ENCODE results near the gene TMEM132C.

The TMEM132C gene

GRCh38 chr12:128687851-128688250 lies 420.9 kb downstream of the TMEM132C start:
- no peak for ATAC-seq (replicated peaks; ENCODE audit: extremely low read depth, poor library complexity, severe bottlenecking)
- H3K4me1 Mint-ChIP-seq, result peaks cover 5% of the 10 kb centered on the region
- no peaks in the 10 kb centered on the region for H3K27me3 Mint-ChIP-seq
- H3K36me3 Mint-ChIP-seq (ENCODE audit: insufficient read depth), result no peaks in the 10 kb centered on the region
- no peaks in the 10 kb centered on the region for H3K9me3 Mint-ChIP-seq
- no peak overlapping the region for H3K27ac Mint-ChIP-seq (ENCODE audit: low read depth)
- H3K4me3 Mint-ChIP-seq, result no peak overlapping the region
- no peak for DNase-seq (ENCODE audit: low spot score in 2 of 2)

- no peaks in the 10 kb centered on the region for H3K9me3 Mint-ChIP-seq
- H3K36me3 Mint-ChIP-seq (ENCODE audit: insufficient read depth), result no peaks in the 10 kb centered on the region
- ATAC-seq (replicated peaks; ENCODE audit: extremely low read depth, poor library complexity, severe bottlenecking), result no peak
- no peak for DNase-seq (ENCODE audit: low spot score in 2 of 2)
- H3K4me1 Mint-ChIP-seq, result peaks cover 5% of the 10 kb centered on the region
- H3K27ac Mint-ChIP-seq (ENCODE audit: low read depth), result no peak overlapping the region
- no peak overlapping the region for H3K4me3 Mint-ChIP-seq
- H3K27me3 Mint-ChIP-seq, result no peaks in the 10 kb centered on the region
Measured at GRCh38 chr12:128690641-128691040, 423.7 kb downstream of the TMEM132C start.

GRCh38 chr12:128693115-128693514 lies 426.1 kb downstream of the TMEM132C start:
- H3K4me3 Mint-ChIP-seq, result no peak overlapping the region
- ATAC-seq (replicated peaks; ENCODE audit: extremely low read depth, poor library complexity, severe bottlenecking) (peak; percentile 82), DNase-seq (ENCODE audit: low spot score in 2 of 2) (no peak)
- no peaks in the 10 kb centered on the region for H3K36me3 Mint-ChIP-seq (ENCODE audit: insufficient read depth)
- no peak overlapping the region for H3K27ac Mint-ChIP-seq (ENCODE audit: low read depth)
- no peaks in the 10 kb centered on the region for H3K27me3 Mint-ChIP-seq
- H3K4me1 Mint-ChIP-seq, result peaks cover 5% of the 10 kb centered on the region
- peaks cover 6% of the 10 kb centered on the region for H3K9me3 Mint-ChIP-seq

GRCh38 chr12:128693771-128694170 lies 426.8 kb downstream of the TMEM132C start:
- H3K27ac Mint-ChIP-seq (ENCODE audit: low read depth), result no peak overlapping the region
- peaks cover 6% of the 10 kb centered on the region for H3K9me3 Mint-ChIP-seq
- no peak for DNase-seq (ENCODE audit: low spot score in 2 of 2)
- no peak for ATAC-seq (replicated peaks; ENCODE audit: extremely low read depth, poor library complexity, severe bottlenecking)
- H3K4me3 Mint-ChIP-seq, result no peak overlapping the region
- H3K36me3 Mint-ChIP-seq (ENCODE audit: insufficient read depth), result no peaks in the 10 kb centered on the region
- H3K4me1 Mint-ChIP-seq, result peaks cover 5% of the 10 kb centered on the region
- no peaks in the 10 kb centered on the region for H3K27me3 Mint-ChIP-seq

- Mint-ChIP-seq H3K27ac (ENCODE audit: low read depth) (no peak overlapping the region), H3K27me3 (no peaks in the 10 kb centered on the region), H3K4me1 (peaks cover 5% of the 10 kb centered on the region), H3K4me3 (no peak overlapping the region), H3K9me3 (peaks cover 6% of the 10 kb centered on the region), H3K36me3 (ENCODE audit: insufficient read depth) (no peaks in the 10 kb centered on the region)
- DNase-seq (ENCODE audit: low spot score in 2 of 2), result no peak
- ATAC-seq (replicated peaks; ENCODE audit: extremely low read depth, poor library complexity, severe bottlenecking), result no peak
Measured at GRCh38 chr12:128694445-128694844, 427.5 kb downstream of the TMEM132C start.

- H3K27me3 Mint-ChIP-seq, result no peaks in the 10 kb centered on the region
- no peak overlapping the region for H3K27ac Mint-ChIP-seq (ENCODE audit: low read depth)
- H3K9me3 Mint-ChIP-seq, result peaks cover 6% of the 10 kb centered on the region
- ATAC-seq (replicated peaks; ENCODE audit: extremely low read depth, poor library complexity, severe bottlenecking) (no peak), DNase-seq (ENCODE audit: low spot score in 2 of 2) (no peak)
- H3K4me3 Mint-ChIP-seq, result no peak overlapping the region
- peaks cover 8% of the 10 kb centered on the region for H3K4me1 Mint-ChIP-seq
- H3K36me3 Mint-ChIP-seq (ENCODE audit: insufficient read depth), result no peaks in the 10 kb centered on the region
Measured at GRCh38 chr12:128695697-128696096, 428.7 kb downstream of the TMEM132C start.

GRCh38 chr12:128698301-128698972 lies 431.5 kb downstream of the TMEM132C start:
- no peak for DNase-seq (ENCODE audit: low spot score in 2 of 2)
- H3K27ac Mint-ChIP-seq (ENCODE audit: low read depth), result no peak overlapping the region
- H3K9me3 Mint-ChIP-seq, result peaks cover 6% of the 10 kb centered on the region
- no peaks in the 10 kb centered on the region for H3K27me3 Mint-ChIP-seq
- no peak overlapping the region for H3K4me3 Mint-ChIP-seq
- H3K36me3 Mint-ChIP-seq (ENCODE audit: insufficient read depth), result no peaks in the 10 kb centered on the region
- no peak for ATAC-seq (replicated peaks; ENCODE audit: extremely low read depth, poor library complexity, severe bottlenecking)
- peaks cover 23% of the 10 kb centered on the region for H3K4me1 Mint-ChIP-seq

- H3K27ac Mint-ChIP-seq (ENCODE audit: low read depth), result no peak overlapping the region
- no peak overlapping the region for H3K4me3 Mint-ChIP-seq
- H3K36me3 Mint-ChIP-seq (ENCODE audit: insufficient read depth), result no peaks in the 10 kb centered on the region
- peaks cover 23% of the 10 kb centered on the region for H3K4me1 Mint-ChIP-seq
- H3K27me3 Mint-ChIP-seq, result no peaks in the 10 kb centered on the region
- DNase-seq (ENCODE audit: low spot score in 2 of 2) (no peak), ATAC-seq (replicated peaks; ENCODE audit: extremely low read depth, poor library complexity, severe bottlenecking) (no peak)
- H3K9me3 Mint-ChIP-seq, result peaks cover 6% of the 10 kb centered on the region
Measured at GRCh38 chr12:128699106-128699505, 432.1 kb downstream of the TMEM132C start.

GRCh38 chr12:128702371-128702770 lies 435.4 kb downstream of the TMEM132C start:
- peaks cover 23% of the 10 kb centered on the region for H3K4me1 Mint-ChIP-seq
- H3K27me3 Mint-ChIP-seq, result no peaks in the 10 kb centered on the region
- no peak for DNase-seq (ENCODE audit: low spot score in 2 of 2)

GRCh38 chr12:128705140-128705539 lies 438.2 kb downstream of the TMEM132C start:
- H3K27ac Mint-ChIP-seq (ENCODE audit: low read depth), result no peak overlapping the region
- H3K27me3 Mint-ChIP-seq, result no peaks in the 10 kb centered on the region
- H3K4me3 Mint-ChIP-seq, result no peak overlapping the region
- ATAC-seq (replicated peaks; ENCODE audit: extremely low read depth, poor library complexity, severe bottlenecking) (no peak), DNase-seq (ENCODE audit: low spot score in 2 of 2) (no peak)
- no peaks in the 10 kb centered on the region for H3K9me3 Mint-ChIP-seq
- peaks cover 17% of the 10 kb centered on the region for H3K4me1 Mint-ChIP-seq
- peaks cover 1% of the 10 kb centered on the region for H3K36me3 Mint-ChIP-seq (ENCODE audit: insufficient read depth)

More at GRCh38 chr12:128702371-128702770, 435.4 kb downstream of the TMEM132C start:
- Mint-ChIP-seq H3K36me3 (ENCODE audit: insufficient read depth) (peaks cover 1% of the 10 kb centered on the region), H3K4me3 (no peak overlapping the region), H3K9me3 (peaks cover 6% of the 10 kb centered on the region), H3K27ac (ENCODE audit: low read depth) (no peak overlapping the region)
- ATAC-seq (replicated peaks; ENCODE audit: extremely low read depth, poor library complexity, severe bottlenecking), result no peak

GRCh38 chr12:128707488-128707887 lies 440.5 kb downstream of the TMEM132C start:
- ATAC-seq (replicated peaks; ENCODE audit: extremely low read depth, poor library complexity, severe bottlenecking), result no peak
- H3K9me3 Mint-ChIP-seq, result no peaks in the 10 kb centered on the region
- peaks cover 3% of the 10 kb centered on the region for H3K4me1 Mint-ChIP-seq
- no peak for DNase-seq (ENCODE audit: low spot score in 2 of 2)
- no peak overlapping the region for H3K27ac Mint-ChIP-seq (ENCODE audit: low read depth)
- no peaks in the 10 kb centered on the region for H3K27me3 Mint-ChIP-seq
- no peak overlapping the region for H3K4me3 Mint-ChIP-seq
- H3K36me3 Mint-ChIP-seq (ENCODE audit: insufficient read depth), result peaks cover 1% of the 10 kb centered on the region

GRCh38 chr12:128708789-128709188 lies 441.8 kb downstream of the TMEM132C start:
- ATAC-seq (replicated peaks; ENCODE audit: extremely low read depth, poor library complexity, severe bottlenecking) (no peak), DNase-seq (ENCODE audit: low spot score in 2 of 2) (no peak)
- Mint-ChIP-seq H3K4me3 (no peak overlapping the region), H3K27me3 (no peaks in the 10 kb centered on the region), H3K36me3 (ENCODE audit: insufficient read depth) (peaks cover 1% of the 10 kb centered on the region), H3K4me1 (peaks cover 5% of the 10 kb centered on the region), H3K9me3 (no peaks in the 10 kb centered on the region), H3K27ac (ENCODE audit: low read depth) (no peak overlapping the region)

- Mint-ChIP-seq H3K9me3 (no peaks in the 10 kb centered on the region), H3K4me1 (peaks cover 8% of the 10 kb centered on the region), H3K36me3 (ENCODE audit: insufficient read depth) (peaks cover 1% of the 10 kb centered on the region), H3K4me3 (no peak overlapping the region), H3K27me3 (no peaks in the 10 kb centered on the region), H3K27ac (ENCODE audit: low read depth) (no peak overlapping the region)
- DNase-seq (ENCODE audit: low spot score in 2 of 2), result no peak
- no peak for ATAC-seq (replicated peaks; ENCODE audit: extremely low read depth, poor library complexity, severe bottlenecking)
Measured at GRCh38 chr12:128709660-128710059, 442.7 kb downstream of the TMEM132C start.

All from central memory CD8-positive, alpha-beta T cell (primary cell).